PC-9 (cell line): Measurements from ENCODE around the gene PXMP2.

Source experiments
- CTCF ChIP-seq: fragments of 200-600 bp; sonication (generic); conservative IDR thresholded peaks from 2 replicates; pipeline ENCODE4 v1.6.1; 2017; ENCODE audit warnings: mixed run types, antibody characterized with exemption, mild to moderate bottlenecking, moderate library complexity
- EZH2 ChIP-seq: fragments of 200-600 bp; sonication (generic); IDR thresholded peaks from 2 replicates; pipeline ENCODE4 v1.8.0; 2017; ENCODE audit warnings: antibody characterized with exemption, low read depth

- TF ChIP-seq CTCF = no peak
- no peak for TF ChIP-seq EZH2
These were observed 48.1 kb downstream of the PXMP2 start for GRCh38 chr12:132735496-132735895.
